Naive thymus-derived CD4-positive, alpha-beta T cell (primary cell): ENCODE measurements around the gene ULK3. TPM values are rescaled to one million over a fixed set of nuclear protein-coding genes. Genes with fewer than 3 reads are reported as not detected.
A peak's percentile ranks its signal among the peaks of the same experiment; 100 is the strongest.

Experiments used
- ATAC-seq: fragments of 150-1000 bp; cut with Tn5 transposase; 2 replicates; pipeline ENCODE4 v1.10.0; 2021; ENCODE audit warnings: mild to moderate bottlenecking, moderate library complexity
- CTCF ChIA-PET: fragments of 350-600 bp; sonication (Branson Sonifier 250); formaldehyde crosslinking; loops from one replicate; lab custom pipeline; 2021; ENCODE audit warnings: antibody characterized with exemption; lab: Charles Lee
- POLR2A ChIA-PET: fragments of 350-600 bp; sonication (Branson Sonifier 250); formaldehyde crosslinking; loops from one replicate; lab custom pipeline; 2021; ENCODE audit warnings: antibody characterized with exemption, inconsistent platforms; lab: Charles Lee
- DNase-seq, 9 donors: peaks; one replicate each; pipeline versions ENCODE4 v3.0.0 to v3.0.0-alpha.2; 2020 to 2022; ENCODE audit warnings: mixed read lengths in 1 of 9
- H3K27ac ChIP-seq: one replicate; pipeline ENCODE4 v1.7.0; 2013; ENCODE audit warnings: mild to moderate bottlenecking, low read depth, low read length, moderate library complexity
- H3K27me3 ChIP-seq, 2 donors: one replicate each; pipeline ENCODE4 v1.7.0; 2013; ENCODE audit warnings: low read length in 2 of 2, mild to moderate bottlenecking in 2 of 2, moderate library complexity in 2 of 2; ENCODE audit not compliant: control insufficient read depth in 2 of 2, insufficient read depth in 2 of 2
- H3K36me3 ChIP-seq, 3 experiments: 1 replicate in 2 of 3; 2 replicates in 1 of 3; pipeline ENCODE4 v1.7.0; 2013; ENCODE audit warnings: low read length in 3 of 3, mild to moderate bottlenecking in 3 of 3, moderate library complexity in 1 of 3; ENCODE audit not compliant: insufficient read depth in 3 of 3, control insufficient read depth in 2 of 3
- H3K4me1 ChIP-seq, 2 donors: one replicate each; pipeline ENCODE4 v1.7.0; 2013; ENCODE audit warnings: low read length in 2 of 2, mild to moderate bottlenecking in 2 of 2, moderate library complexity in 1 of 2; ENCODE audit not compliant: control insufficient read depth in 2 of 2, insufficient read depth in 2 of 2
- H3K4me3 ChIP-seq: 2 replicates; pipeline ENCODE4 v1.7.0; 2013; ENCODE audit warnings: mild to moderate bottlenecking, low read length
- H3K9me3 ChIP-seq, 3 experiments: 1 replicate in 2 of 3; 2 replicates in 1 of 3; pipeline ENCODE4 v1.7.0; 2013; ENCODE audit warnings: low read length in 3 of 3; ENCODE audit not compliant: control insufficient read depth in 2 of 3
- H3K27ac Mint-ChIP-seq, 9 donors: one replicate each; pipeline ENCODE4 v1.8.0; 2020 to 2022; ENCODE audit warnings: mixed read lengths in 9 of 9, mild to moderate bottlenecking in 8 of 9, moderate library complexity in 5 of 9, inconsistent platforms in 2 of 9
- H3K27me3 Mint-ChIP-seq, 5 donors: one replicate each; pipeline ENCODE4 v1.8.0; 2021 to 2022; ENCODE audit warnings: mixed read lengths in 5 of 5, mild to moderate bottlenecking in 1 of 5
- H3K36me3 Mint-ChIP-seq, 5 donors: one replicate each; pipeline ENCODE4 v1.8.0; 2020 to 2022; ENCODE audit warnings: mixed read lengths in 5 of 5, mild to moderate bottlenecking in 3 of 5, inconsistent platforms in 1 of 5
- H3K4me1 Mint-ChIP-seq, 7 donors: one replicate each; pipeline ENCODE4 v1.8.0; 2020 to 2022; ENCODE audit warnings: mixed read lengths in 7 of 7, mild to moderate bottlenecking in 3 of 7, inconsistent platforms in 1 of 7
- H3K4me3 Mint-ChIP-seq, 10 donors: one replicate each; pipeline ENCODE4 v1.8.0; 2020 to 2022; ENCODE audit warnings: mild to moderate bottlenecking in 10 of 10, mixed read lengths in 10 of 10, moderate library complexity in 6 of 10, inconsistent platforms in 2 of 10
- H3K9me3 Mint-ChIP-seq, 11 donors: one replicate each; pipeline ENCODE4 v1.8.0; 2020 to 2022; ENCODE audit warnings: mixed read lengths in 11 of 11, mild to moderate bottlenecking in 4 of 11, inconsistent platforms in 1 of 11, moderate library complexity in 1 of 11
- intact Hi-C, 2 donors: fragments of 100-400 bp; cut with micrococcal nuclease; formaldehyde crosslinking; loops; one replicate each; pipeline ENCODE4 v1.15.1; 2023
- polyA plus RNA-seq, 2 donors: library from polyadenylated mRNA; unstranded; fragments of 300-500 nt; fragmentation: Illumina TruSeq; gene quantifications; one replicate each; pipeline ENCODE4 v1.2.3, GENCODE V29; 2021
- total RNA-seq, 6 experiments: library from RNA in 5 of 6; stranded (reverse) in 5 of 6; gene quantifications; 1 replicate in 5 of 6; 2 replicates in 1 of 6; pipeline ENCODE4 v1.2.3 and lab custom pipeline; 2021 to 2026

The ULK3 gene
- total and polyA plus RNA-seq, 7 experiments from 2014 or later = 15.4 to 106 (median 54.8) TPM

- Histone ChIP-seq H3K4me1 (peaks cover 65 to 68% of the 10 kb centered on the region in 2 donors), H3K9me3 (no peaks in the 10 kb centered on the region), H3K36me3 (peaks cover 23 to 56% (median 27%) of the 10 kb centered on the region in 3 experiments), H3K27ac (peak overlapping the region; percentile 92), H3K27me3 (no peaks in the 10 kb centered on the region), H3K4me3 (no peak overlapping the region)
- no peak for DNase-seq
- POLR2A ChIA-PET = interaction anchor here (0.6 to 28.9 kb wide), 3 partner anchors 19 to 148 kb away, joined by 3 to 1077 read pairs (median 4); partner anchors contain the start of gene CSK
- H3K9me3 Mint-ChIP-seq = no peaks in the 10 kb centered on the region
- H3K27me3 Mint-ChIP-seq = no peaks in the 10 kb centered on the region
- peak overlapping the region in 7 of 10 donors; percentile 9 to 75 (median 20) for H3K4me3 Mint-ChIP-seq
- peaks cover 0 to 24% (median 9%) of the 10 kb centered on the region in 5 donors for H3K36me3 Mint-ChIP-seq
- H3K4me1 Mint-ChIP-seq = peaks cover 30 to 67% (median 51%) of the 10 kb centered on the region in 7 donors
- peak overlapping the region; percentile 66 to 93 (median 84) for H3K27ac Mint-ChIP-seq
- no peak for ATAC-seq
- CTCF ChIA-PET = interaction anchor here (0.7 to 26.1 kb wide), 11 partner anchors 8 to 164 kb away, joined by 3 to 1110 read pairs (median 4); partner anchors contain the start of gene CSK
- intact Hi-C loops = loop anchor here in 1 of 2 donors (1.0 kb wide), 1 partner anchor 11 kb away; no protein-coding TSS in a partner anchor
Observed at GRCh38 chr15:74798388-74799254, 44.3 kb downstream of the ULK3 start.

- ATAC-seq (no peak), DNase-seq (peak in 6 of 9 donors; percentile 32 to 55 (median 48))
- Histone ChIP-seq H3K27ac (peak overlapping the region; percentile 92), H3K4me3 (no peak overlapping the region), H3K36me3 (peaks cover 16 to 31% (median 20%) of the 10 kb centered on the region in 3 experiments), H3K4me1 (peaks cover 90 to 93% of the 10 kb centered on the region in 2 donors), H3K27me3 (no peaks in the 10 kb centered on the region), H3K9me3 (no peaks in the 10 kb centered on the region)
- CTCF ChIA-PET = interaction anchor here (0.6 to 26.1 kb wide), 4 partner anchors 8 to 106 kb away, joined by 3 to 1110 read pairs (median 7); partner anchors contain the start of gene CSK
- POLR2A ChIA-PET = interaction anchor here (0.5 to 28.9 kb wide), 5 partner anchors 12 to 165 kb away, joined by 3 to 1077 read pairs (median 3); partner anchors contain the start of gene CSK
- intact Hi-C loops = no loop called here
- peak overlapping the region; percentile 62 to 89 (median 71) for H3K4me3 Mint-ChIP-seq
- peaks cover 0 to 30% (median 12%) of the 10 kb centered on the region in 5 donors for H3K36me3 Mint-ChIP-seq
- no peaks in the 10 kb centered on the region for H3K27me3 Mint-ChIP-seq
- H3K9me3 Mint-ChIP-seq = no peaks in the 10 kb centered on the region
- H3K4me1 Mint-ChIP-seq = peaks cover 43 to 91% (median 76%) of the 10 kb centered on the region in 7 donors
- H3K27ac Mint-ChIP-seq = peak overlapping the region; percentile 63 to 95 (median 84)
Observed at GRCh38 chr15:74795966-74796625, 46.9 kb downstream of the ULK3 start.

- POLR2A ChIA-PET = interaction anchor here (1.3 to 28.9 kb wide), 2 partner anchors 15 kb away, joined by 4 to 1077 read pairs; partner anchors contain the start of gene CSK
- Mint-ChIP-seq H3K36me3 (peaks cover 0 to 29% (median 8%) of the 10 kb centered on the region in 5 donors), H3K9me3 (no peaks in the 10 kb centered on the region), H3K4me1 (peaks cover 48 to 94% (median 82%) of the 10 kb centered on the region in 7 donors), H3K27ac (peak overlapping the region; percentile 78 to 95 (median 93)), H3K4me3 (peak overlapping the region; percentile 52 to 89 (median 70)), H3K27me3 (no peaks in the 10 kb centered on the region)
- Histone ChIP-seq H3K36me3 (peaks cover 9 to 20% (median 12%) of the 10 kb centered on the region in 3 experiments), H3K4me3 (no peak overlapping the region), H3K4me1 (peaks cover 97 to 98% of the 10 kb centered on the region in 2 donors), H3K27ac (peak overlapping the region; percentile 92), H3K27me3 (no peaks in the 10 kb centered on the region), H3K9me3 (no peaks in the 10 kb centered on the region)
- DNase-seq = no peak
- intact Hi-C loops = no loop called here
- ATAC-seq = peak; percentile 28
- CTCF ChIA-PET = interaction anchor here (0.7 to 26.1 kb wide), 7 partner anchors 7 to 160 kb away, joined by 3 to 1110 read pairs (median 7); partner anchors contain the start of gene CSK
Observed at GRCh38 chr15:74794970-74795349, 48.0 kb downstream of the ULK3 start.

GRCh38 chr15:74794248-74794969, 48.5 kb downstream of the ULK3 start:
- peaks cover 0 to 34% (median 8%) of the 10 kb centered on the region in 5 donors for H3K36me3 Mint-ChIP-seq
- peak overlapping the region; percentile 78 to 95 (median 93) for H3K27ac Mint-ChIP-seq
- no peaks in the 10 kb centered on the region for H3K27me3 ChIP-seq
- peak overlapping the region; percentile 52 to 89 (median 70) for H3K4me3 Mint-ChIP-seq
- H3K36me3 ChIP-seq = peaks cover 3 to 15% (median 8%) of the 10 kb centered on the region in 3 experiments
- H3K27me3 Mint-ChIP-seq = no peaks in the 10 kb centered on the region
- ChIA-PET CTCF (interaction anchor here (0.7 to 26.1 kb wide), 8 partner anchors 14 to 165 kb away, joined by 3 to 1110 read pairs (median 4); partner anchors contain the start of gene CSK), POLR2A (interaction anchor here (0.7 to 28.9 kb wide), 7 partner anchors 13 to 112 kb away, joined by 3 to 1077 read pairs (median 4); partner anchors contain the start of genes CSK and FAM219B)
- no peak overlapping the region for H3K4me3 ChIP-seq
- peaks cover 47 to 94% (median 82%) of the 10 kb centered on the region in 7 donors for H3K4me1 Mint-ChIP-seq
- ATAC-seq = no peak
- H3K27ac ChIP-seq = peak overlapping the region; percentile 92
- intact Hi-C loops = no loop called here
- no peak for DNase-seq
- no peaks in the 10 kb centered on the region for H3K9me3 Mint-ChIP-seq
- peaks cover 96 to 98% of the 10 kb centered on the region in 2 donors for H3K4me1 ChIP-seq
- no peaks in the 10 kb centered on the region for H3K9me3 ChIP-seq

- Histone ChIP-seq H3K9me3 (no peaks in the 10 kb centered on the region), H3K27me3 (no peaks in the 10 kb centered on the region), H3K4me3 (peak overlapping the region; percentile 25), H3K27ac (peak overlapping the region; percentile 92), H3K4me1 (peaks cover 89 to 98% of the 10 kb centered on the region in 2 donors), H3K36me3 (peaks cover 0 to 5% (median 4%) of the 10 kb centered on the region in 3 experiments)
- no peaks in the 10 kb centered on the region for H3K9me3 Mint-ChIP-seq
- DNase-seq (peak; percentile 62 to 78 (median 74)), ATAC-seq (peak; percentile 63)
- H3K27ac Mint-ChIP-seq = peak overlapping the region; percentile 49 to 98 (median 95)
- ChIA-PET POLR2A (interaction anchor here (0.7 to 28.9 kb wide), 9 partner anchors 11 to 574 kb away, joined by 3 to 1077 read pairs (median 4); partner anchors contain the start of genes CLK3, CSK and FAM219B), CTCF (interaction anchor here (0.5 to 26.1 kb wide), 14 partner anchors 13 to 163 kb away, joined by 3 to 1110 read pairs (median 4); partner anchors contain the start of gene CSK)
- peak overlapping the region; percentile 51 to 97 (median 74) for H3K4me3 Mint-ChIP-seq
- intact Hi-C loops = loop anchor here in 1 of 2 donors (1.0 kb wide), 2 partner anchors 12 to 22 kb away; no protein-coding TSS in a partner anchor
- H3K36me3 Mint-ChIP-seq = peaks cover 0 to 38% (median 8%) of the 10 kb centered on the region in 5 donors
- H3K4me1 Mint-ChIP-seq = peaks cover 56 to 93% (median 82%) of the 10 kb centered on the region in 7 donors
- H3K27me3 Mint-ChIP-seq = no peaks in the 10 kb centered on the region
Observed at GRCh38 chr15:74793135-74794028, 49.6 kb downstream of the ULK3 start.
